ENCODE results near the gene UTS2R.
A peak's percentile ranks its signal among the peaks of the same experiment; 100 is the strongest.

UTS2R gene

DNA sequence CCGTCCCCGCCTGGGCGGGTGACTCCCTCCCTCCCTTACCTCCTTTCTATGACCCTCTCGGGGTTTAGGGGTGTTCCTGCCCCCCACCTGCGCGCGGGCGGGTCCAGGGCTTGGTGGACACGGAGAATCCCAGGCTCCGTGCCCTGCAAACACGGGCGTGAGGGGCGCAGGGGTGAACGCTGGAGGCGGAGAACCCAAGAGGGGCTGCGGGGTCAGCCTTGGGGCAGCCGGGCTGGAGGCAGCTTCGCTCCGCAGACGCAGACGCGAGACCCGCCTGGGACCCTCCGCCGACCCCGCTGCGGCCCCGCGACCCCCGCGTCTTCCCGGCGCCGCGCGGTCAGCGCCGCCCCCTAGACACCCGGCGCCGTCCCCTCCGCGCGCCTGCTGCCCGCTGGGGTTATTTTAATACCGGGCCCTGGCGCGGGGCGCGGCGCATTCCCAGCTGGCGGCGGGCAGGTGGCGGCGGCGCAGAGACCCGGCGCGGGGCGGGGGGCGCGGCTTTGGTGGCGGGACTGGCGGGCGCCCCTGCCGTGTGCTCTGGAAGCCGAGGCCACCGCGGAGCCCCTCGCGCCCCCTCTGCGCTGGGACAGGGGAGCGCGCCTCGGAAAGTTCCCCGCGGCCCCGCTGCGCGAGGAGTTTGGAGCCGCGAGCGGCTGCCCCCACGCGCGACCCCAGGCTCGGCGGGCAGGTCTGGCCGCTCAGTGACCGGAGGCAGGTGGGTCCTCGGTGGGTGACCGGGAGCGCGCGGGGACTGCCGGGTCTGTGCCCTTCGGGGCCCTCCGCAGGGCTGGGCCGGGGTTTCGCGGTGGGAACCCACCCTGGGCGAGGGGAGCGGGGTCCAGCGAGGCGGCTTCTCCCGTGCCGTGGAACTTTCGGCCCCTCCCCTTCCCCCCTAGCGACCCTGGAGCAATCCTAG is at the start of gene UTS2R:
UTS2R (plus strand) TSS at position 433 of the 916 bp plus-strand sequence. CDS start 2,560 bp downstream, outside the sequence.
- no peak for DNase-seq

DNA sequence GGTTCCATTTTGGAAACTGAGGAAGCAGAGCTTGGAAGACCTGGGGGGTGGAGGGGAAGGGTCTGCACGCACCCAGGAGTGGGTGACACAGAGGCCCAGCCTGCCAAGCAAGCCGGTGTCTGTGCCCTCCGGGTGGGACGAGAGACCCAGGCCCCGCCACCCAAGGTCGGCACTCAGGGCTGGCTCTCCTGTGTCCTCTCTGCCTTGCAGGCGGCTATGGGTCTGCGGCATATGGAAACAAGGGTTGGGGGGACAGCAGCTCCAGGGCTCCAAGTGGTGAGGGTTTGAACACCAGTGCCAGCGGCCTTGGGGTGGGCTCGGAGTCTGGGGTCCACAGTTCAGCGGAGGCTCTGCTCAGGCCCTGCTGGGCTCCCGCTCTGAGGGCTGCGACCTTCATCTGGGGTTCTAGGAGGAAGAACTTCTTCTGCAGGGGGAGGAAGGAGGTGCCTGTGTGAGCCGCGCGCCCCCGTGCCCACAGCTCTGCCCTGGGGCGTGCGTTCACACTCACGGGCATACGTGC is 49.6 kb upstream of the UTS2R start:
- DNase-seq: no peak

- no peak for DNase-seq
These were observed 48.8 kb upstream of the UTS2R start for GRCh38 chr17:82322526-82323453.

GRCh38 chr17:82323514-82324234 is 47.9 kb upstream of the UTS2R start:
- DNase-seq: no peak

DNA sequence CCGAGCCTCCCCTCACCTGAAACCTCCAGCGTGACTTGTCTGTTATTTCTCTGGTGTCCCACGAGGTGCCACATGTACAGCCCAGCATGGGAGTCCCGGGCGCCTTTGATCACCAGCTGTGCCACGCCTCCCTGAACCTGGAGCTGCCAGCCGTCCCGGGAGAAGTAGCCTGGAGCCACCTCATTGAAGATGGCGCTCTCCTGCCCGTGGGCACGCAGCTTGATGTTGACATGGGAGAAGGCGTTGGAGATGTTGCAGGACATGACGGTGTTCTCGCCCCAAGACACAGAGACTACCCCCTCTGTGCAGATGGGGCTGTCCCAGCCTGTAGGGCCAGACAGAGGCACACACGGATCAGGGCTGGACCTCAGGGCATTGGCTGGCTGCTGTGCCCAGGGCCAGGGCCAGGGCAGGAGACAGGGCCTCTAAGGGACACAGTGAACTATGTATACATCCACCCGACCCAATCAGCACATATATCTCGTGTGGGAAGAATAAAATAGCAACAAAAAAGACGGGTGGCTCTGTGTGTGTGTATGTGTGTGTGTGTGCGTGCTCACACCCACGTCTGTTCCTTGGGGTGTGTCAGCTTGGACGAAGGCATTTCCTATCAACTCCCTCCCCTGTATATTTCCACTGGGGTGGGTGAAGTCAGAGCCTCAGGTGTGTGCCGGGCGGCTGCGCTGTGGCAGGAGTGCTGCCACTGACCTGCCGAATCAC is 46.8 kb upstream of the UTS2R start:
- no peak for DNase-seq

GRCh38 chr17:82325286-82326180 is 46.0 kb upstream of the UTS2R start:
- DNase-seq: no peak

GRCh38 chr17:82327289-82327688 is 44.3 kb upstream of the UTS2R start:
- DNase-seq: no peak

GRCh38 chr17:82327757-82328140 is 43.8 kb upstream of the UTS2R start:
- no peak for DNase-seq

- DNase-seq: no peak
These were observed 43.2 kb upstream of the UTS2R start for GRCh38 chr17:82328141-82328993.

DNA sequence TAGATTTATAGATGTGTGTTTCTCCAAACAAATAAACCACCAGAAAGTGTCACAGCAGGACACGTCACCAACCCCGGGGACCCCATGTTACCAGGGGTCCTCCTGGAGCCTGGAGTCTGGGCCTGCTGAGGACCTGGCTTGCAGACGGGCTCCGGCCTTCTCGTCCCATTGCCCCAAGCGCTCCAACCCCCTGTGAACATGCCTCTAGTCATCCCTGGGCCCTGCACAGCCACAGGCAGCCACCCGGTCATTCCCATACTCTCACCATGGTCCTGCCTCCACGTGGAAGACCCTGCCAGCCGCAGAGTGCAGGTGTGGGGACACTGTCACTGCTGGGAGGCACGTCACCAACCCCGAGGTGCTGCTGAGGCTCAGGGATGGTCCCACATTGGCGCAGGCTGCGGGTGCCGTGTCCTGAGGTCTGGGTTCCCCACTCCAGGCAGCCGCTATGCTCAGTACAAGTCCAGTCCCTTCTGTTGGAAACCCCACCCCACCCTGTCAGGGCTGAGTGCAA is 42.5 kb upstream of the UTS2R start:
- DNase-seq: no peak

DNA sequence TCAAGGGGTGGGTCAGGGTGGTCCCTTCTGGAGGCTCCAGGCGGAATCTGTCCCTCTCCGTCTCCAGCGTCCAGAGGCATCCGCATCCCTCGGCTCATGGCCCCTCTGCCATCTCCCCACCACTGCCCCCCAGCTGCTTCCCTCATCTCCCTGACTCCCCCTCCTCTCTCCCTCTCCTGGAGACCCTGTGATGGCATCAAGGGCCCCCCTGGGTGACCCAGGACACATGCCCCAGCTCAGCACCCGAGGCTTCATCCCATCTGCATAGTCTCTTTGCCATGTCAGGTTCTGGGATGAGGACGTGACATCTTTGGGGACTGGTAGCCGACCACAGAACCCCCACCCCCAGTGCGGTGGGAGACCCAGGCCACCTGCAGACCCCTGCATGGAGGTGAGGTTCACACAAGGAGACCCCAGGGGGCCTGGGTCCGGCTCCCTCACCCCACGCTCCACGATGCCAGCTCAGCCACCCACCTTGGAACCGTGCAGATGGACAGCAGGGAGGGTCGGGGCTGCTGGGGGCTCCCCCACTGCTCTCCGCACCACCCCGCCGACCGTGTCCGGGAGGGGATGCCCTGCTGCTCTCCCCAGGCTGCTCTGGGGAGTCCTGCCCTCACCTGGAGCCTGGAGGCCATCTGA is 41.8 kb upstream of the UTS2R start:
- DNase-seq: no peak

- peak; percentile 86 for DNase-seq
These were observed 41.0 kb upstream of the UTS2R start for GRCh38 chr17:82330322-82331239.

DNA sequence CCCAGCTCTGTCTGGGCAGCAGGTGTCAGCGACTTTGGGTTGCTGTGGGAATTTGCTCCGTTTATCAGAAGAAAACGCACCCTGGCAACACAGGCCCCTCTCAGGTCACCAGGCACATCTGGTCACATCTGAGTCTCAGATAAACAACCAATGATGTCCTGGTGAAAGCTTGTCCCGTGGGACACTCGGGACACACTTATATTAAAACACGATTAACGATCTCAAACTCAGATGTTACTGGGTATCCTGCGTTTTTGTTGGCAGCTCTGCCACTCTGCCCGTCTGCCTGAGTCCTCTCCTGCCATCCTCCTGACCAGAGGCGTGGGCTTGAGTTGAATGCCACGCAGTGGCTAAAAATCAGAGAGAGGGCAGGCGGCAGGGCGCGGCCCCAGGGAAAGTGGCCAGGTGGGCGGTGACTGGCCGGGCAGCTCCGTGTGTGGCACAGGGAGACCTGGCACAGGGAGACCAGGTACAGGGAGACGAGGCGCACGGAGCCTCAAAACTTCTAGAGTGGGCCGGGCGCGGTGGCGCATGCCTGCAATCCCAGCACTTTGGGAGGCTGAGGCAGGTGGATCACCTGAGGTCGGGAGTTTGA is 40.1 kb upstream of the UTS2R start:
- no peak for DNase-seq

- DNase-seq: no peak
These were observed 38.8 kb upstream of the UTS2R start for GRCh38 chr17:82332669-82333278.

DNA sequence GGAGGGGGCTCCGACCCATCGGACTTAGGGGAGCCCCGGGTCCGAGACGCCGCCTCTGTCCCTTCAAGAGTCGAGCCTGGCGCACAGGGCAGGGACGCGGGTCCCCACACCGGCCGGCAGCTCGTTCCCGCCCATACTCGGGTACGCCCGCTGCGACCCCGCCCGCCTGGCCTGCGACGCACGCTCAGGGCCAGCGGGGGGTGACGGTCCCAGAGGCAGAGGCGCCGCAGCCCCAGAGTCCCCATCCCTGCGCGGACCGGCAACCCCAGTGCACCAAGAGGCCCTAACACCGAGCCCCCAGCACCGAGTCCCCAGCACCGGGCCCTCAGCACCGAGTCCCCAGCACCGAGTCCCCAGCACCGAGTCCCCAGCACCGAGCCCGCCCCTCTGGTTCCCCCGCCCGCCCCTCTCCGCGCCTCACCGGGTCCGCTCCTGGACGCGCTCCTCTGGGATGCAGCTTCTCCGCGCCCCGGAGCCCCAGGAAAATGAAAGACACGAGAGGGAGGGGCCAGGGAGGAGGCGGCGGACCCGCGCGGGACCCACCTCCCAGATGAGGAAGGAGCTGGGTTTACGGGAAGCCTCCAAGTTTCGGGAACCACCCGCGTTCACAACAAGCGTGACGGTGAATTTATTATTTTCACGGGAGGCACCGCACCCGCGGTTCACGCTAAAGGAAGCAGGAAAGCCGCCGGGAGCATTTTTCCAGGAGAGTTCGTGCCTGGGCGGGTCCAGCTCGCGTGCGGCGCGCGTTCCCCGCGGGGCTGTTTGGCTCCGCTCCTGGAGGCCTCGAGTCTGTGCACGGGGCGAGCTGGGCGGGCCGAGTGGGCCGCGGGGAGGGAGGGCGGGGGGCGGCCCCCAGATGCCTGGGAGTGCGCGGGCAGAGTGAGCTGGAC is 38.0 kb upstream of the UTS2R start, which contains the start of gene SECTM1:
SECTM1 (minus strand) TSS at position 488 of the 893 bp plus-strand sequence. CDS start 6,526 bp downstream, outside the sequence.
- DNase-seq: peak; percentile 82

DNA sequence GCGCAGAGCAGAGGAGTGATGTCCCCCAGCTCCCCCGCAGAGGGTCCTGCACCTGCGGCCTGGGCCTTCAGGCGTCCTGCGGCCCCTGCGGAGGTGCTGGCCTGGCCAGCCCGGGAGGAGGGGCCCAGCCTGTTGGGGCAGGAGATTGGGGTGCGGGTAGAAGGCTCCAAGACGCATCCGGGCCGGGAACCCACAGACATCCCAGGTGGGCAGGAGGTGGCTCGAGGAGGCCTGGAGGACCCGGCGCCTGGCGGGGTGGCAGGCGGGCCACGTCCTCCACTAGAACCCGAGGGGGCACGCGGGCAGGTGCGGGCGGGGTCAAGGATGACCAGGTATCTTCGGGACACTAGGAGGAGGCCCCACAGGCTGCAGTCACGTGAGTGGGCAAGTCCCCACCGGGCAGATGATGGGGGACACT is 37.4 kb upstream of the UTS2R start:
- no peak for DNase-seq

All from femur (tissue), 1 donor.